Activated T-cell treated with anti-CD3 and anti-CD28 coated beads, Interleukin-2, amount 50 U/mL, for 72 hours (primary cell): ENCODE data around the gene HNRNPD. TPM values are rescaled to one million over a fixed set of nuclear protein-coding genes. Genes with fewer than 3 reads are reported as not detected.
A peak's percentile ranks its signal among the peaks of the same experiment; 100 is the strongest.
"Not testable (repeated sequence)": the region's sequence is repeated elsewhere in the genome, so short reads cannot be mapped to it uniquely, and the experiment has no call there.

Experiments used
- ATAC-seq, 2 donors: fragments of 150-1000 bp; cut with Tn5 transposase; replicated peaks in 1 of 2; 2 replicates each; pipeline ENCODE4 v1.10.0; 2021; ENCODE audit warnings: moderate library complexity in 2 of 2, mild to moderate bottlenecking in 1 of 2
- DNase-seq, 2 donors: peaks; one replicate each; pipeline ENCODE4 v3.0.0; 2021 to 2022; ENCODE audit warnings: mixed read lengths in 1 of 2
- H3K27ac Mint-ChIP-seq: one replicate; pipeline ENCODE4 v1.8.0; 2022; ENCODE audit warnings: mild to moderate bottlenecking, moderate library complexity, mixed read lengths
- H3K27me3 Mint-ChIP-seq: one replicate; pipeline ENCODE4 v1.8.0; 2022; ENCODE audit warnings: low read depth, mixed read lengths
- H3K36me3 Mint-ChIP-seq, 2 donors: one replicate each; pipeline ENCODE4 v1.8.0; 2022; ENCODE audit warnings: mixed read lengths in 2 of 2, mild to moderate bottlenecking in 1 of 2; ENCODE audit not compliant: insufficient read depth in 2 of 2
- H3K4me1 Mint-ChIP-seq: one replicate; pipeline ENCODE4 v1.8.0; 2022; ENCODE audit warnings: low read depth, mixed read lengths
- H3K4me3 Mint-ChIP-seq, 2 donors: one replicate each; pipeline ENCODE4 v1.8.0; 2022; ENCODE audit warnings: mild to moderate bottlenecking in 2 of 2, mixed read lengths in 2 of 2, moderate library complexity in 2 of 2
- H3K9me3 Mint-ChIP-seq, 2 donors: one replicate each; pipeline ENCODE4 v1.8.0; 2022; ENCODE audit warnings: mixed read lengths in 2 of 2
- total RNA-seq, 2 donors: library from RNA; stranded (reverse); gene quantifications; one replicate each; pipeline ENCODE4 v1.2.3, GENCODE V29; 2022

The HNRNPD gene
- total RNA-seq, 2 donors from 2014 or later, result 255 to 265 TPM

DNA sequence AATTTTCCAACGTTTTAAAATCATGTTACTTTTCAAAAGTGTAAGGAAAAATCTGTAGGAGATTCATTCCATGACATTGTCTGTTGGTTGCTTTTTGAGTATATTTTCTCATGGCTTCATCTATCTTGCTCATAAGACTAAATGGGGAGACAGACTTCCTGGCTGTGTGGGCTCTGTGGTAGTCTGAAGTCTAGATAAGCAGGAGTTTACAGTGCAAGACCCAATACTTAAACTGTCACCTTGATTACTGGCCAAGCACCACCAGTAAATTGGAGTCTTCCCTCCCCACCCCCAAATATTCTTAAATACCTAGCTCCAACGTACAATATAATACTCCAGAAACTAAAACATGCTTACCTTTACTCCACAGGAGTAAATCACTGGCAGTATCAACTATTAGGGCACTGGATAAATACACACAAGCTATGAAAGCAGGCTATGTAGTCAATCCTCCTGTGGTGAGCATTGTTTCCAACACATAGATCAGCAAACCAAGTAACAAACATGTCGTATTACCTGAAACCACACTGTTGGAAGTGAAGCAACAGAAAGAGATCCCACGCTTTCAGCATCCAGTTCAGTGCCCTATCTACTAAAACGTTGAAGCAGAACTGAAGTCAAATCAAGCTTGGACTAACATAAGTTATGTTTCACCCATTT, 6.2 kb downstream of the HNRNPD start:
- H3K9me3 Mint-ChIP-seq, result no peaks in the 10 kb centered on the region
- DNase-seq, result no peak
- H3K4me3 Mint-ChIP-seq, result peak overlapping the region; percentile 49 to 90

DNA sequence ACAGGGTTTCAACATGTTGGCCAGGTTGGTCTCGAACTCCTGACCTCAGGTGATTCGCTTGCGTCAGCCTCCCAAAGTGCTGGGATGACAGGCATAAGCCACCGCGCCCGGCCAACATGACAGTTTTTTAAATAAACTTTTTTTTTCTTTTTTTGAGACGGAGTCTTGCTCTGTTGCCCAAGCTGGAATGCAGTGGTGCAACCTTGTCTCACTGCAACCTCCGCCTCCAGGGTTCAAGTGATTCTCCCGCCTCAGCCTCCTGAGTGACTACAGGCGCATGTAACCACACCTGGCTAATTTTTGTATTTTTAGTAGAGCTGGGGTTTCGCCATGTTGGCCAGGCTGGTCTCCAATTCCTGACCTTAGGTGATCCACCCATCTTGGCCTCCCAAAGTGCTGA, 7.4 kb downstream of the HNRNPD start:
- peaks cover 95% of the 10 kb centered on the region for H3K4me1 Mint-ChIP-seq
- H3K27me3 Mint-ChIP-seq, ATAC-seq, H3K9me3 Mint-ChIP-seq, DNase-seq, H3K27ac Mint-ChIP-seq: not testable (repeated sequence)
- H3K4me3 Mint-ChIP-seq, result peak overlapping the region; percentile 49 to 90
- peaks cover 3 to 34% of the 10 kb centered on the region in 2 donors for H3K36me3 Mint-ChIP-seq

More for the DNA sequence above, 6.2 kb downstream of the HNRNPD start:
- H3K4me1 Mint-ChIP-seq, result peaks cover 87% of the 10 kb centered on the region
- H3K27me3 Mint-ChIP-seq, result no peaks in the 10 kb centered on the region
- ATAC-seq, result peak; percentile 41 to 52
- peaks cover 10 to 41% of the 10 kb centered on the region in 2 donors for H3K36me3 Mint-ChIP-seq
- H3K27ac Mint-ChIP-seq, result peak overlapping the region; percentile 96

DNA sequence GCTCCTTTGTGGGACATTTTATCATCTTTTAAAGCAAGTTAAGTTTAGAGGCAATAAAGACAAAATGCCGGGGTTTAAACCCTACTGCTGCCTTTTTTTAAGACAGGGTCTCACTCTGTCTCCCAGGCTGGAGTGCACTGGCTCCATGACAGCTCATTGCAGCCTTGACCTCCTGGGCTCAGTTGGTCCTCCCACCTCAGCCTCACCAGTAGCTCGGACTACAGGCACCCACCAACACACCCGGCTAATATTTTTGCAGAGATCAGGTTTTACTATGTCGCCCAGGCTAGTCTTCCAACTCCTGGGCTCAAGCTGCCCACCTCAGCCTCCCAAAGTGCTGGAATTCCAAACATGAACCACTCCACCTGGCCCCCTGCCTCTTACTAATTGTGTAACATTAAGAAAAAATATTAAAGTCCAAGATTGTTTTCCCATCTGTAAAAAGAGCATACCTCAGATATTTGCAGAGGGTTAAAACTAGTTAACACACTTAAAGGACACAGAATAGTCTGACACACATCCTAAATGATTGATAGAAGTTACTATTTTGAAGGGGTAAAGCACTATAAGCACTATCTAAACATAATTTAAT, 9.8 kb downstream of the HNRNPD start:
- Mint-ChIP-seq H3K27me3 (no peaks in the 10 kb centered on the region), H3K9me3 (no peaks in the 10 kb centered on the region), H3K27ac (peak overlapping the region; percentile 49), H3K4me1 (peaks cover 91% of the 10 kb centered on the region), H3K4me3 (peak overlapping the region; percentile 52 to 70), H3K36me3 (peaks cover 4 to 21% of the 10 kb centered on the region in 2 donors)
- ATAC-seq, result no peak
- DNase-seq, result no peak

DNA sequence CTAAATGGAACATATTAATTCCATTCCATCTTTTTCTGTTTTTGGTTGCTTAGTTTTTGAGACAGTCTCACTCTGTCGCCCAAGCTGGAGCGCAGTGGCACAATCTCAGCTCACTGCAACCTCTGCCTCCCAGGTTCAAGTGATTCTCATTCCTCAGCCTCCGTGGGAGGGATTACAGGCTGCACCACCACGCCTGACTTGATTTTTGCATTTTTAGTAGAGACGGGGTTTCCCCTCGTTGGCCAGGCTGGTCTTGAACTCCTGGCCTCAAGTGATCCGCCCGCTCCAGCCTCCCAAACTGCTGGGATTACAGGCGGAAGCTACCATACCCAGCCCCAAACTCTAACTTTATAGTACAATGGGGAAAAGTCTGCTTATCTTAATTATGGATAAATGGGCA, 11.2 kb downstream of the HNRNPD start:
- DNase-seq (no peak), ATAC-seq (peak; percentile 21 to 40)
- H3K4me1 Mint-ChIP-seq, result peaks cover 90% of the 10 kb centered on the region
- H3K4me3 Mint-ChIP-seq, result peak overlapping the region; percentile 46 to 62
- no peaks in the 10 kb centered on the region for H3K27me3 Mint-ChIP-seq
- H3K27ac Mint-ChIP-seq, result peak overlapping the region; percentile 90
- peaks cover 8 to 31% of the 10 kb centered on the region in 2 donors for H3K36me3 Mint-ChIP-seq
- H3K9me3 Mint-ChIP-seq, result no peaks in the 10 kb centered on the region

DNA sequence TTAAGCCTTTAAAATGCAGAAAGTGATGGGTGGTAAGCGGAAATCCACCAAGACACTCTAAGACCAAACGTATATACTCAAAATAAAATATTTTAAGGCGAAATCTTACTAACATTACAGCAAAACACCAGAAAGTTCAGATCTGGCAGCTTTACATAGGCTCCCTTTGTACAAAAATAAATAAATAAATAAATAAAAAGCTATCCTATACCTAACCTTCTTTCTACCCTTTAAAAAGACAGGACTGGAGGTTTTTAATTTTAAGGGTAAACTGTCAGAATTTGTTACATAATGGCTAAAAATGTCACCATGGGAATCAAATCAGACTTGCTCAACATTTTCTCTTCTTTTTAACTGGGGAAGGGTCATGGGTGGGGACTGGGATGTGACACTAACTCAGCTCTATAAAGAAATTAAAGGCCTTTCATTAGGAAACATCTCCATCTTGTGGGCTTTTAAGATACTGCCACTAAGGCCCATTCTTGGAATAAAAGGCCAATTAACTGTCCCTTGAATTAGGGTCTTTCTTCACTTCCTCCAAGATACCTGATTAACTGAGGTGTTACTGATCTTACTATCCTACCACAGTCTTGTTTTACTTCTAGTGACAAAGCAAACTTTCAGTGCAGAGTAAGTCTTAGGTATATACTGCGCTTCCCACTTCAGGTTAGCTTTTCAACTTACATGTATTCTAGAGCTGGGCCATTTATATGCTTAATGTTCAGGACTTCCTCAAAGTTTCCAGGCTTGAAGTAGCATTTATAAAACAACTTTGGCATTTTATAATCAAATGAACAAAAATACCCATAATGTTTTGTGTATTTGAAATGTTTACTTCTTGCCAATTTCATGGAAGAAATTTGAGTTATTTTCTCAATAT, 13.3 kb downstream of the HNRNPD start:
- Mint-ChIP-seq H3K36me3 (peaks cover 8 to 41% of the 10 kb centered on the region in 2 donors), H3K27me3 (no peaks in the 10 kb centered on the region), H3K9me3 (no peaks in the 10 kb centered on the region), H3K27ac (peak overlapping the region; percentile 98), H3K4me1 (peaks cover 90% of the 10 kb centered on the region), H3K4me3 (peak overlapping the region in 1 of 2 donors; percentile 76)
- DNase-seq (no peak), ATAC-seq (peak; percentile 33 to 41)

DNA sequence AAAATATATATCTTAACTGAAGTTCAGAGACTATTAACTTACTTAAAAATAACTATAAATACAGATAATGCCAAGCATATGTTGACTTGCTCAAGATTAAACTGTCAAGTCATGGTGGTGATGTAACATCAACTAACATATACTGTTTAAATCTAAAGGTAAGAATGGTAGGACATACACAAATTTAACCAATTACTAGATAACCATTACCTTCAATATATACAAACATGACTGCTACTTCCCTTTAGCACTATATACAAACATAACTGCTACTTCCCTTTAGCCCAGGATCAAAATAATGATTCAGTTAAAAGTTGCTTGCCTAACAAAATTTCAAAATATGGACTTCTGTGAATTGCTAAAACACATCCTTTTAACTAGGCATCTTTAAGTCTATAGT, 14.9 kb downstream of the HNRNPD start:
- H3K27ac Mint-ChIP-seq, result peak overlapping the region; percentile 97
- no peak for ATAC-seq
- H3K36me3 Mint-ChIP-seq, result peaks cover 8 to 49% of the 10 kb centered on the region in 2 donors
- H3K9me3 Mint-ChIP-seq, result no peaks in the 10 kb centered on the region
- DNase-seq, result no peak
- peak overlapping the region in 1 of 2 donors; percentile 64 for H3K4me3 Mint-ChIP-seq
- H3K4me1 Mint-ChIP-seq, result peaks cover 85% of the 10 kb centered on the region
- H3K27me3 Mint-ChIP-seq, result no peaks in the 10 kb centered on the region

DNA sequence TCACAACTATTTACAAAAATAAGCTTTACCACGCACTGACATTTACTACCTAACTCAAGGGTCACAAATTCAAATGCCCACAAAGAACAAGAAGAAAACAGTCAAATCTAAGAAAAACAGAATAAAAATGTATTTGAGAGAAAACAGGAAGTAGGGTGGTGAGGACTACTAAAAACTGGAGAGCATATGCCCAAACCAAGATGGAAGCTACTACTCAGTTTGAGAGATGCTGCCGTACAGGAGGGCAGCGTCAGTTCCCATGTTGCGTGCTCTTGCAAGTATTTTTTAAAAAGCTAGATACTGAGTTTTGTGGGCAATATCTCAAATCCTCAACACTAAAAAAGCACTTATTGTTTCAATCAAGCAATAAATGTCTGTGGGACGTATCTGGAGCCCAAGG, 16.2 kb downstream of the HNRNPD start:
- H3K9me3 Mint-ChIP-seq, result no peaks in the 10 kb centered on the region
- ATAC-seq, result peak in 1 of 2 donors; percentile 52

GRCh38 chr4:82354788-82355187, 19.0 kb downstream of the HNRNPD start:
- Mint-ChIP-seq H3K9me3 (no peaks in the 10 kb centered on the region), H3K4me1 (peaks cover 75% of the 10 kb centered on the region), H3K36me3 (peaks cover 17 to 63% of the 10 kb centered on the region in 2 donors), H3K27me3 (no peaks in the 10 kb centered on the region), H3K27ac (no peak overlapping the region), H3K4me3 (no peak overlapping the region)
- ATAC-seq (no peak), DNase-seq (no peak)

More for the DNA sequence above, 16.2 kb downstream of the HNRNPD start:
- no peaks in the 10 kb centered on the region for H3K27me3 Mint-ChIP-seq
- H3K27ac Mint-ChIP-seq, result peak overlapping the region; percentile 97
- no peak for DNase-seq
- H3K4me1 Mint-ChIP-seq, result peaks cover 85% of the 10 kb centered on the region
- peak overlapping the region in 1 of 2 donors; percentile 81 for H3K4me3 Mint-ChIP-seq
- H3K36me3 Mint-ChIP-seq, result peaks cover 10 to 57% of the 10 kb centered on the region in 2 donors

DNA sequence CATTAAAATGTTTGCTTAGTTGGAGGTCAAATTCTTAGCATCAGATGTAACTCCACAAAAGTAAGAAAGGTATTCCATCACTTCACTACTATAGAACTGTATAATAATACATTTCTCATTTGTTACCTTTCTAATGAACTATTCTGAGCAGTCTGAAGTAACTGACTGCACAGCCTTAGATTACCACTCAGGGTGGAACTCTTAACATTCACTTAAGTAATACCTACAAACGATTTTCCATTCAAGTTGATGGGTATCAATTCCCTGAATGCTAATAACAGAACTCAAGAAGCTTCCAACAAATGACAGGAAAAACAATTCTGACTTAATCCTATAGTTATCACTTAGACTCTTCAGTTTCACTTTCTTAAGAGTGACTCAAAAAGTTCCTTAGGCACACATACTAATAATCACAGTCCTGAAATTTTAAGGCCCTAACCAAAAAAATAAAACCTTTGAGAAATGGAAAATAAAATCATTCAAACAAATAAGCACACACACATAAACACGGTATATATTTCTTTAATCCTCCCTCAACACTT, 20.9 kb downstream of the HNRNPD start:
- H3K4me1 Mint-ChIP-seq, result peaks cover 57% of the 10 kb centered on the region
- ATAC-seq, result peak; percentile 77 to 82
- H3K4me3 Mint-ChIP-seq, result peak overlapping the region in 1 of 2 donors; percentile 62
- DNase-seq, result no peak
- peaks cover 14 to 50% of the 10 kb centered on the region in 2 donors for H3K36me3 Mint-ChIP-seq
- H3K27ac Mint-ChIP-seq, result peak overlapping the region; percentile 98
- no peaks in the 10 kb centered on the region for H3K9me3 Mint-ChIP-seq
- H3K27me3 Mint-ChIP-seq, result no peaks in the 10 kb centered on the region

- Mint-ChIP-seq H3K4me3 (peak overlapping the region in 1 of 2 donors; percentile 62), H3K9me3 (no peaks in the 10 kb centered on the region), H3K27ac (peak overlapping the region; percentile 98), H3K36me3 (peaks cover 14 to 49% of the 10 kb centered on the region in 2 donors), H3K27me3 (no peaks in the 10 kb centered on the region), H3K4me1 (peaks cover 51% of the 10 kb centered on the region)
- DNase-seq (no peak), ATAC-seq (no peak)
These were observed 21.5 kb downstream of the HNRNPD start for GRCh38 chr4:82352118-82352824.

DNA sequence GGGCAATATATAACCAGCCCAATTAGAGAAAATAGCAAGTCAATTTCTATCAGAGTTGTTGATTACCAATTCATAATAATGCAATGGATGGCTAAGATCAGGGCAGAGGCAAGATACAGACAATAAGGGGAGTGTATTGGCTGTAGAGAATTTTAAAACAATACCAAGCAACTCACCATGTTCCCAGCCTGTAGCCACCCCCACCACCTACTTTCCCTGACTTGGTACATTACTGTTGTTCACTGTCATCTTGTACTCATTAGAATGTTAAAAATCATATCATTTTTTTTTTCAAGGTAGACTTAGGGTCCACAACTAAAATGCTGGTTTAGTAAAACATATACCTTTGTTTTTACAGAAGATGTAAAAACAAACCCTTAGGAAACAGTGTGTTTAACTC, 27.7 kb downstream of the HNRNPD start:
- Mint-ChIP-seq H3K27ac (no peak overlapping the region), H3K4me3 (no peak overlapping the region), H3K4me1 (peaks cover 6% of the 10 kb centered on the region), H3K9me3 (no peaks in the 10 kb centered on the region), H3K36me3 (peaks cover 8 to 16% of the 10 kb centered on the region in 2 donors), H3K27me3 (no peaks in the 10 kb centered on the region)
- ATAC-seq (no peak), DNase-seq (no peak)

DNA sequence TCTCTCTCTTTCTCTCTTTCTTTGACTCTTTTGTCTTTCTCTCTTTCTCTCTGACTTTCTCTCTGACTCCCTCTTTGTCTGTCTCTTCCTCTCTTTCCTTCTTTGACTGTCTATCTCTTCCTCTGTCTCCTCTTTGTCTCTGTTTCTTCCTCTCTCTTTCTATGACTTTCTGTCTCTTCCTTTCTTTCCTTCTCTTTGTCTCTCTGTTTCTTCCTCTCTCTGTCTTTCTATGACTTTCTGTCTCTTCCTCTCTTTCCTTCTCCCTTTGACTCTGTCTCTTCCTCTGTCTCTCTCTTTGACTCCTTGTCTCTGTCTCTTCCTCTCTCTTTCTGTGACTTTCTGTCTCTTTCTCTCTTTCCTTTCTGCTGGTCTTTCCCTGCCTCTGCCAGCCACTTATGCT, 38.7 kb downstream of the HNRNPD start:
- H3K36me3 Mint-ChIP-seq, result peaks cover 1 to 3% of the 10 kb centered on the region in 2 donors
- no peak overlapping the region for H3K4me3 Mint-ChIP-seq
- ATAC-seq (no peak), DNase-seq (no peak)
- no peak overlapping the region for H3K27ac Mint-ChIP-seq
- H3K9me3 Mint-ChIP-seq, result peaks cover 0 to 4% of the 10 kb centered on the region in 2 donors
- H3K27me3 Mint-ChIP-seq, result no peaks in the 10 kb centered on the region
- no peaks in the 10 kb centered on the region for H3K4me1 Mint-ChIP-seq
